ENCODE results near the gene AMD1.
"Not testable (repeated sequence)": the region's sequence is repeated elsewhere in the genome, so short reads cannot be mapped to it uniquely, and the experiment has no call there.

The AMD1 gene

DNA sequence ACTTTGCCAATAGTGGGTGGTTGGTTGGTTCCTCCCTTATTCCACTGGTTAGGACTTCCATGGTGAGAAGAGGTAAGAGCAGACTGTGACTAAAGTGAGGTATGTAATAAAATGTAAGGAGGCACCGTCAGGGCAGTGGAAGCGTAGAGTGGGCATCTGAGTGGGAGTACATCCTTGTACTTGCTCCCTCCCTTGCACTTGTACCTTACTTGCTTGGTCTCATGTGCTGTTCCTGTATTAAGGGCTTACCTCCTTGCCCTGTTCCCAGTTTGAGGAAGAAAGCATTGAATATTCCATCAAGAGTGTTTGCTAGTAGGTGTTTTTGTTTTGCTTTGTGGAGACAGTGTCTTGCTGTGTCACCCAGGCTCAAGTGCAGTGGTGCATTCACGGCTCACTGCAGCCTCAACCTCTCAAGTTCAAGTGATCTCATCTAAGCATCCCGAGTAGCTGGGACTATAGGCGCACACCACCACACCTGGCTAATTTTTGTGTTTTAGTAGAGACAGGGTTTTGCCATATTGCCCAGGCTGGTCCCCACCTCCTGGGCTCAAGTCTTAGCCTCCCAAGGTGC lies 25.5 kb downstream of the AMD1 start:
- Histone ChIP-seq H3K4me3 (ENCODE audit: low read length) (no peak overlapping the region), H3K9me3 (replicated peaks; ENCODE audit: low read length) (peaks cover 5% of the 10 kb centered on the region), H3K36me3 (ENCODE audit: insufficient read depth, low read length) (peaks cover 63% of the 10 kb centered on the region), H3K4me2 (ENCODE audit: low read length) (no peak overlapping the region), H3K9ac (ENCODE audit: low read depth, low read length) (no peak overlapping the region), H3K4me1 (ENCODE audit: control insufficient read depth, insufficient read depth, low read length) (peaks cover 5% of the 10 kb centered on the region), H3K27me3 (ENCODE audit: control insufficient read depth, insufficient read depth, low read length) (no peaks in the 10 kb centered on the region)

DNA sequence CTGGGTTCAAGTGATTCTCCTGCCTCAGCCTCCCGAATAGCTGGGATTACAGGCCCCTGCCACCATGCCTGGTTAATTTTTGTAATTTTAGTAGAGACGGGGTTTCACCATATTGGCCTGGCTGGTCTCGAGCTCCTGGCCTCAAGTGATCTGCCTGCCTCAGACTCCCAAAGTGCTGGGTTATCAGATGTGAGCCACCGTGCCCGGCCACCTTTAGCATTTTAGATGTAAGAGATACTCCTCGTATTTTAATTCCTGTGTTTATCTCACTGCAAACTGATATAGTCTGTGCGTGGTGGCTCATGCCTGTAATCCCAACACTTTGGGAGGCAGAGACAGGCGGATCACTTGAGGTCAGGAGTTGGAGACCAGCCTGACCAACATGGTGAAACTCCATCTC lies 27.0 kb downstream of the AMD1 start:
- H3K9me3 ChIP-seq (replicated peaks; ENCODE audit: low read length); H3K4me2 ChIP-seq (ENCODE audit: low read length); H3K4me1 ChIP-seq (ENCODE audit: control insufficient read depth, insufficient read depth, low read length); H3K9ac ChIP-seq (ENCODE audit: low read depth, low read length); H3K27me3 ChIP-seq (ENCODE audit: control insufficient read depth, insufficient read depth, low read length); H3K4me3 ChIP-seq (ENCODE audit: low read length): not testable (repeated sequence)
- peaks cover 48% of the 10 kb centered on the region for H3K36me3 ChIP-seq (ENCODE audit: insufficient read depth, low read length)

DNA sequence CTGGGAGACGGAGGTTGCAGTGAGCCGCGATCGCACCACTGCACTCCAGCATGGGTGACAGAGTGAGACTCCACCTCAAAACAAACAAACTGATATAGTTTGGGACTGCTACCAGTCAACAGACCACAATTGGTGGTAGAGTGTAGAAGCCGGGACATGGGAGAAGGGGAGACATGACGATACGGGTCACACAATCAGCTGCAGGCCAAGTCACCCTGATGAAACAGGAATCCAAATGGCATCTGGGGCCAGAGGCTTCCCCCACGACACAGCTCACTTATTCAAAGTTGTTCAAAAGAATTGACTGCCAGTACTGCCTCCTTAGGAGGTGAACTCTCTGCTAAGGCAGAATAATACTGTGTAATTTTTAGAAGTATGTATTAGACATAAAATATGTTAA lies 27.5 kb downstream of the AMD1 start:
- Histone ChIP-seq H3K27me3 (ENCODE audit: control insufficient read depth, insufficient read depth, low read length) (no peaks in the 10 kb centered on the region), H3K4me3 (ENCODE audit: low read length) (no peak overlapping the region), H3K9ac (ENCODE audit: low read depth, low read length) (no peak overlapping the region), H3K9me3 (replicated peaks; ENCODE audit: low read length) (peaks cover 5% of the 10 kb centered on the region), H3K4me1 (ENCODE audit: control insufficient read depth, insufficient read depth, low read length) (peaks cover 4% of the 10 kb centered on the region), H3K36me3 (ENCODE audit: insufficient read depth, low read length) (peaks cover 43% of the 10 kb centered on the region), H3K4me2 (ENCODE audit: low read length) (no peak overlapping the region)

DNA sequence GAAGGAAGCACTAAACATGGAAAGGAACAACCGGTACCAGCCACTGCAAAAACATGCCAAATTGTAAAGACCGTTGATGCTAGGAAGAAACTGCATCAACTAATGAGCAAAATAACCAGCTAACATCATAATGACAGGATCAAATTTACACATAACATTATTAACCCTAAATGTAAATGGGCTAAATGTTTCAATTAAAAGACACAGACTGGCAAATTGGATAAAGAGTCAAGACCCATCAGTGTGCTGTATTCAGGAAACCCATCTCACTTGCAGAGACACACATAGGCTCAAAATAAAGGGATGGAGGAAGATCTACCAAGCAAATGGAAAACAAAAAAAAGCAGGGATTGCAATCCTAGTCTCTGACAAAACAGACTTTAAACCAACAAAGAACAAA lies 31.7 kb downstream of the AMD1 start:
- H3K36me3 ChIP-seq (ENCODE audit: insufficient read depth, low read length) = peaks cover 12% of the 10 kb centered on the region
- not testable (repeated sequence) for H3K9me3 ChIP-seq (replicated peaks; ENCODE audit: low read length); H3K4me1 ChIP-seq (ENCODE audit: control insufficient read depth, insufficient read depth, low read length); H3K4me2 ChIP-seq (ENCODE audit: low read length); H3K9ac ChIP-seq (ENCODE audit: low read depth, low read length); H3K27me3 ChIP-seq (ENCODE audit: control insufficient read depth, insufficient read depth, low read length); H3K4me3 ChIP-seq (ENCODE audit: low read length)

DNA sequence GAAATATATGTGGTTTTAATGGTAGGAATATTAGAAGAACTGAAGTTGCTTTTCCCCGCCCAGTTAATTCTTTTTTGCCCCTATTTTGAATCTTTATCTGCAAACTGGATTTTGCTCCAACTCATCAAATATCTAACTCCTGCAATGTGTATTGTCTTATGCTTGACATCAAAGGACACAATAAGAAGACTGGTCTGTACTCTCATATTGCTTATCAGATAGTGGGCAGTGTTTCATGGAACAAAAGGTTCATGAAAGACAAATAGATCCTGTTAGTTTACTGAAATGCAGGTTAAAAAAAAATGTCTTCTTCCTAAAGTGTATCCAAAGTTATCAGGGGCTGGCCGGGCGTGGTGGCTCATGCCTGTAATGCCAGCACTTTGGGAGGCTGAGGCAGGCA lies 56.2 kb downstream of the AMD1 start:
- H3K9ac ChIP-seq (ENCODE audit: low read depth, low read length) = no peak overlapping the region
- H3K9me3 ChIP-seq (replicated peaks; ENCODE audit: low read length) = no peaks in the 10 kb centered on the region
- no peak overlapping the region for H3K4me2 ChIP-seq (ENCODE audit: low read length)
- no peaks in the 10 kb centered on the region for H3K4me1 ChIP-seq (ENCODE audit: control insufficient read depth, insufficient read depth, low read length)
- H3K36me3 ChIP-seq (ENCODE audit: insufficient read depth, low read length) = no peaks in the 10 kb centered on the region
- H3K4me3 ChIP-seq (ENCODE audit: low read length) = no peak overlapping the region
- H3K27me3 ChIP-seq (ENCODE audit: control insufficient read depth, insufficient read depth, low read length) = no peaks in the 10 kb centered on the region

DNA sequence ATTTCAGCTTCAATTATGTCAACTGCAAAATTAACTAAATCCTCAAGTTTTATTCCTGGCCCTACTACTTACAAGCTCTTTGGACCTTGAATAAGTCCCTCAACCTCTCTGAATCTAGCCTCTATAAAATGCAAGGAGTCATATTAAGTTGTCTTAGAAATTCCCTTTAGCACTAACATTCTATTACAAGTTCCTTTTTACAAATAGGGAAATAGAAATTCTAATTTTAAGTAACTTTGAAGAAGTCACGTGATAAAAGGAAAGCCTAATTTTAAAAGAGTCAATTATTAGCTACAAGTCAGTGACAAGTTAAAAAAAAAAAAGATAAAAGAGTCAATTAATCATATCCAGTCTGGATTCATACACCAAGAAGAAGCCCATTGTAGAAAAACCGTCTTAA lies 59.3 kb downstream of the AMD1 start:
- no peak overlapping the region for H3K4me2 ChIP-seq (ENCODE audit: low read length)
- H3K27me3 ChIP-seq (ENCODE audit: control insufficient read depth, insufficient read depth, low read length) = no peaks in the 10 kb centered on the region
- H3K4me1 ChIP-seq (ENCODE audit: control insufficient read depth, insufficient read depth, low read length) = no peaks in the 10 kb centered on the region
- H3K4me3 ChIP-seq (ENCODE audit: low read length) = no peak overlapping the region
- H3K9me3 ChIP-seq (replicated peaks; ENCODE audit: low read length) = no peaks in the 10 kb centered on the region
- H3K36me3 ChIP-seq (ENCODE audit: insufficient read depth, low read length) = no peaks in the 10 kb centered on the region
- no peak overlapping the region for H3K9ac ChIP-seq (ENCODE audit: low read depth, low read length)

DNA sequence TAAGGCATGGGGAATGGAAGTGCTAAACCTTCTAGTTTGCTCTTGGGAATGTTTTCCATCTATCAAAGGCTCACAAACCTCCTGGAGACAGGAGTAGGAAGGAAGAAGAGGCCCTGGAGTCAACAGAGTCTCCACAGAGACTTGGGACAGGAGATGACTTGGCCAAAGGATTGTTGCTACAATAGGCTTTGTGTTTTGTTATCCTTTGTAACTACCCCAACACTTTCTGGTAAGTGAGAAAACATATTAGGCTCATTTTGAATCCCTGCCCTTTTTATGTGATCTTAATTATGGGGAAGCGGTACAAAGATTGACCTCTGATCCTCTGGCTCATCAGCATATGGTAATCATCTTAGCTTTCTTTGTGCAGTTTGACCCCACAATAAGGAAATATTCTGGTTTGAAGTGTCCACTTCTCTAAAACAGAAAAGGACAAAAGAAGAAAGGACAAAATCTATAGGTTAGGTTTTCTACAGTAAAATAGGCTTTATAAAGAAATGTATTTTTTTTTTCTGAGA lies 59.9 kb downstream of the AMD1 start:
- Histone ChIP-seq H3K4me2 (ENCODE audit: low read length) (no peak overlapping the region), H3K4me3 (ENCODE audit: low read length) (no peak overlapping the region), H3K27me3 (ENCODE audit: control insufficient read depth, insufficient read depth, low read length) (no peaks in the 10 kb centered on the region), H3K9me3 (replicated peaks; ENCODE audit: low read length) (no peaks in the 10 kb centered on the region), H3K4me1 (ENCODE audit: control insufficient read depth, insufficient read depth, low read length) (no peaks in the 10 kb centered on the region), H3K36me3 (ENCODE audit: insufficient read depth, low read length) (no peaks in the 10 kb centered on the region), H3K9ac (ENCODE audit: low read depth, low read length) (no peak overlapping the region)

DNA sequence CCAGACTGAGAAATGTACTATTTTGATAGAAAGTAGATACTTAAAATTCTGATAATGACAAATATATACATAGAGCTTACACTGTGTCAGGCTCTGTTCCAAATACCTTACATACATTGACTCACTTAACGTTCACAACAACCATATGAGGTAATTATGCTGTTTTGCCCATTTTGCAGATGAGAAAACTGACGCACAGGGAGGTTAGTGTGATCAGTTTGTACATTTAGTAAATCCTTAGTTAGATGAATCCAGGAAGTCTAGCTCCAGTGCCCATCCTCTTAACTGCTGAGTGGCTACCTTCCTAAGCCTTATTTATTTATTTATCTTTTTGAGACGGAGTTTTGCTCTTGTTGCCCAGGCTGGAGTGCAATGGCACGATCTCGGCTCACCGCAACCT lies 60.6 kb downstream of the AMD1 start:
- H3K4me1 ChIP-seq (ENCODE audit: control insufficient read depth, insufficient read depth, low read length) = no peaks in the 10 kb centered on the region

DNA sequence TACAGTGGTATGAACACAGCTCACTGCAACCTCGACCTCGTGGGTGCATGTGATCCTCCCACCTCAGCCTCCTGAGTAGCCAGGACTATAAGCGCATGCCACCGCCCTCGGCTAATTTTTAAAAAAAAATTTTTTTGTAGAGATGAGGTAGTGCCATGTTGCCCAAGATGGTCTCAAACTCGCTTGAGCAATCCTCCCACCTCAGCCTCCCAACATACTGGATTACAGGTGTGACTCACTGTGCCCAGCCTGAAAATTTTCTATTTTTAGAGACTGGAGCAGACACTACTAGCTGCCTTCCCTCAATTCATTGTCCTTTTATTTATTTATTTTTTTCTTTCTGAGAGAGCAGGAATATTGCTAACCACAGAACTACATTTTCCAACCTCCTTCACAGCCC lies 63.6 kb downstream of the AMD1 start:
- H3K4me3 ChIP-seq (ENCODE audit: low read length) = no peak overlapping the region
- H3K4me1 ChIP-seq (ENCODE audit: control insufficient read depth, insufficient read depth, low read length) = no peaks in the 10 kb centered on the region
- H3K4me2 ChIP-seq (ENCODE audit: low read length) = no peak overlapping the region
- no peaks in the 10 kb centered on the region for H3K27me3 ChIP-seq (ENCODE audit: control insufficient read depth, insufficient read depth, low read length)
- no peak overlapping the region for H3K9ac ChIP-seq (ENCODE audit: low read depth, low read length)
- no peaks in the 10 kb centered on the region for H3K9me3 ChIP-seq (replicated peaks; ENCODE audit: low read length)
- H3K36me3 ChIP-seq (ENCODE audit: insufficient read depth, low read length) = no peaks in the 10 kb centered on the region

More for the DNA sequence above, 60.6 kb downstream of the AMD1 start:
- Histone ChIP-seq H3K4me3 (ENCODE audit: low read length) (no peak overlapping the region), H3K36me3 (ENCODE audit: insufficient read depth, low read length) (no peaks in the 10 kb centered on the region), H3K27me3 (ENCODE audit: control insufficient read depth, insufficient read depth, low read length) (no peaks in the 10 kb centered on the region), H3K9ac (ENCODE audit: low read depth, low read length) (no peak overlapping the region), H3K4me2 (ENCODE audit: low read length) (no peak overlapping the region), H3K9me3 (replicated peaks; ENCODE audit: low read length) (no peaks in the 10 kb centered on the region)

DNA sequence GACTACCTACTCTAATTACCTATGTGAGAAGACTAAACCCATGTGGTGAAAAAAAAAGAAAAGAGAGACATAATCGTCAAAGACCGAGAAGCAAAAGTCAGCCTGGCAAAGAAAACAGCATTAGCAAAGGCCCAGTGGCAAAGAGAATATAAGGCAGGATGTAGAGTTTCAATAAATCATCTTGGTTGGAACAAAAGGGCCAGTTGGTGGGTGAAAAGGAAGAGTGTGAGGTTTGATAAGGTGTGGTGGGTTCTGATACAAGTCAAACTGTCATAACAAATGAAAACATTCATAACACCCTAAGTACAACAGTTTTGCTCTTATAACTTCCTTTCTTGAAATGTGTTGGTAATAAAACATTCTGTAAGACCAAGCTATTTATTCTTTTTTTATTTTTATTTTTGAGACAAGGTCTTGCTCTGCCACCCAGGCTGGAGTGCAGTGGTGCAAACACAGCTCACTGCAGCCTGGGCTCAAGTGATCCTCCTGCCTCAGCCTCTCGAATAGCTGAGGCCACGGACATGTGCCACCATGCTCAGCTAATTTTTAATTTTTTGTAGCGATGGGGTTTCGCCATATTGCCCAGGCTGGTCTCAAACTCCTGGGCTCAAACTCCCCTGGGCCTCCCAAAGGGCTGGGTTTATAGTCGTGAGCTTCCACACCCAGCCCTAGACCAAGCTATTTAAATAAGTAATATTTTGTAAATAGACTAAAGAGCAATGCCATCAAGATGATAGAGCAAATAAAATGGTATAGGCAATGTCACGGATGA lies 65.0 kb downstream of the AMD1 start:
- H3K4me1 ChIP-seq (ENCODE audit: control insufficient read depth, insufficient read depth, low read length) = peaks cover 4% of the 10 kb centered on the region
- no peak overlapping the region for H3K9ac ChIP-seq (ENCODE audit: low read depth, low read length)
- no peaks in the 10 kb centered on the region for H3K9me3 ChIP-seq (replicated peaks; ENCODE audit: low read length)
- H3K36me3 ChIP-seq (ENCODE audit: insufficient read depth, low read length) = no peaks in the 10 kb centered on the region
- H3K27me3 ChIP-seq (ENCODE audit: control insufficient read depth, insufficient read depth, low read length) = no peaks in the 10 kb centered on the region
- no peak overlapping the region for H3K4me3 ChIP-seq (ENCODE audit: low read length)
- no peak overlapping the region for H3K4me2 ChIP-seq (ENCODE audit: low read length)

DNA sequence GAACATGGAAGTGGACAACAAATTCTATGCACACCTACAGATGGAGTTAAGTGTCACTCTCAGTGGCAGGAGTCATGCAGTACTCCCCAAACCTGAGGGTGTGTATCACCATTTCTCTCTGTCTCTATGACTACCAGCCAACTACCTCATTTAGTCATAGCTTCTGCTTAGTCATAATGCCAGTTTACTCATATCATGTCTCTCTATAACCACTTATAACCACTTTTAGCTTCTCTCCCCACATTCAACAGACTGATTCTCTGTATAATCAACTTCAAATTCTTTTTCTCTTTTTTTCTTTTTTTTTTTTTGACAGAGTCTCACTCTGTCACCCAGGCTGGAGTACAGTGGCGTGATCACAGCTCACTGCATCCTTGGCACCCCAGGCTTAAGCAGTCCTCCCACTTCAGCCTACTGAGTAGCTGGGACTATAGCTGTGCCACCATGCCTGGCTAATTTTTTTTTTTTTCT lies 70.1 kb downstream of the AMD1 start:
- Histone ChIP-seq H3K36me3 (ENCODE audit: insufficient read depth, low read length) (no peaks in the 10 kb centered on the region), H3K4me3 (ENCODE audit: low read length) (no peak overlapping the region), H3K9ac (ENCODE audit: low read depth, low read length) (peak overlapping the region; percentile 38), H3K27me3 (ENCODE audit: control insufficient read depth, insufficient read depth, low read length) (no peaks in the 10 kb centered on the region), H3K4me2 (ENCODE audit: low read length) (peak overlapping the region; percentile 63), H3K9me3 (replicated peaks; ENCODE audit: low read length) (no peaks in the 10 kb centered on the region), H3K4me1 (ENCODE audit: control insufficient read depth, insufficient read depth, low read length) (peaks cover 14% of the 10 kb centered on the region)
